SU-DHL-6 (cell line): ENCODE measurements around the gene C4orf46.
"Not testable (repeated sequence)": the region's sequence is repeated elsewhere in the genome, so short reads cannot be mapped to it uniquely, and the experiment has no call there.

ENCODE experiments used
- EZH2phosphoT487 ChIP-seq: fragments of 200-600 bp; sonication (generic), shearing (Covaris generic); conservative IDR thresholded peaks from 2 replicates; pipeline ENCODE4 v1.6.1; 2018; ENCODE audit warnings: mild to moderate bottlenecking, antibody characterized with exemption, low read length, moderate library complexity, mixed read lengths
- TF ChIP-seq, protein P1 (sequence below): fragments of 200-600 bp; sonication (generic); IDR thresholded peaks from one replicate; pipeline ENCODE4 v1.5.1; 2017; ENCODE audit warnings: antibody characterized with exemption, mild to moderate bottlenecking, low read length, moderate library complexity; ENCODE audit not compliant: insufficient read depth, poor library complexity, severe bottlenecking

- TF ChIP-seq, protein P1, sequence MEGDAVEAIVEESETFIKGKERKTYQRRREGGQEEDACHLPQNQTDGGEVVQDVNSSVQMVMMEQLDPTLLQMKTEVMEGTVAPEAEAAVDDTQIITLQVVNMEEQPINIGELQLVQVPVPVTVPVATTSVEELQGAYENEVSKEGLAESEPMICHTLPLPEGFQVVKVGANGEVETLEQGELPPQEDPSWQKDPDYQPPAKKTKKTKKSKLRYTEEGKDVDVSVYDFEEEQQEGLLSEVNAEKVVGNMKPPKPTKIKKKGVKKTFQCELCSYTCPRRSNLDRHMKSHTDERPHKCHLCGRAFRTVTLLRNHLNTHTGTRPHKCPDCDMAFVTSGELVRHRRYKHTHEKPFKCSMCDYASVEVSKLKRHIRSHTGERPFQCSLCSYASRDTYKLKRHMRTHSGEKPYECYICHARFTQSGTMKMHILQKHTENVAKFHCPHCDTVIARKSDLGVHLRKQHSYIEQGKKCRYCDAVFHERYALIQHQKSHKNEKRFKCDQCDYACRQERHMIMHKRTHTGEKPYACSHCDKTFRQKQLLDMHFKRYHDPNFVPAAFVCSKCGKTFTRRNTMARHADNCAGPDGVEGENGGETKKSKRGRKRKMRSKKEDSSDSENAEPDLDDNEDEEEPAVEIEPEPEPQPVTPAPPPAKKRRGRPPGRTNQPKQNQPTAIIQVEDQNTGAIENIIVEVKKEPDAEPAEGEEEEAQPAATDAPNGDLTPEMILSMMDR, result not testable (repeated sequence)
- TF ChIP-seq EZH2phosphoT487, result not testable (repeated sequence)
These were observed 8.4 kb downstream of the C4orf46 start for GRCh38 chr4:158663255-158663654.
